Activated T-helper 2 cell treated with anti-CD3 and anti-CD28 coated beads, Interferon-gamma antibody, Interleukin-2, Interleukin-4, amounts not matched to agents 10 μg/mL and 5 μg/mL and 100 μg/mL, durations not matched to agents 14 hours and 24 hours and 36 hours (primary cell): Measurements from ENCODE around the gene ANKDD1A. TPM values are rescaled to one million over a fixed set of nuclear protein-coding genes. Genes with fewer than 3 reads are reported as not detected.

Experiments used
- DNase-seq: peaks from one replicate; pipeline ENCODE4 v3.0.0; 2021; ENCODE audit warnings: low spot score
- H3K27ac Mint-ChIP-seq: one replicate; pipeline ENCODE4 v1.8.0; 2021; ENCODE audit warnings: mixed read lengths
- H3K27me3 Mint-ChIP-seq: one replicate; pipeline ENCODE4 v1.8.0; 2021; ENCODE audit warnings: low read depth, mixed read lengths
- H3K36me3 Mint-ChIP-seq: one replicate; pipeline ENCODE4 v1.8.0; 2021; ENCODE audit warnings: low read depth, mixed read lengths
- H3K4me1 Mint-ChIP-seq: one replicate; pipeline ENCODE4 v1.8.0; 2021; ENCODE audit warnings: low read depth, mixed read lengths
- H3K4me3 Mint-ChIP-seq: one replicate; pipeline ENCODE4 v1.8.0; 2021; ENCODE audit warnings: low read depth, mild to moderate bottlenecking, moderate library complexity, mixed read lengths
- H3K9me3 Mint-ChIP-seq: one replicate; pipeline ENCODE4 v1.8.0; 2021; ENCODE audit warnings: mixed read lengths
- intact Hi-C: fragments of 100-400 bp; cut with micrococcal nuclease; formaldehyde crosslinking; loops from one replicate; pipeline ENCODE4 v1.15.1; 2023
- total RNA-seq: library from RNA; stranded (reverse); gene quantifications from 2 replicates; pipeline ENCODE4 v1.2.3, GENCODE V29; 2022

Gene ANKDD1A
- total RNA-seq, 1 donor from 2014 or later = 2.2 TPM

GRCh38 chr15:64916365-64916764 lies 4.7 kb downstream of the ANKDD1A start:
- Mint-ChIP-seq H3K27me3 (peaks cover 8% of the 10 kb centered on the region), H3K4me3 (no peak overlapping the region), H3K9me3 (no peaks in the 10 kb centered on the region), H3K27ac (no peak overlapping the region), H3K36me3 (no peaks in the 10 kb centered on the region), H3K4me1 (peaks cover 4% of the 10 kb centered on the region)
- DNase-seq = no peak
- intact Hi-C loops = no loop called here

- no peak overlapping the region for H3K27ac Mint-ChIP-seq
- DNase-seq = no peak
- intact Hi-C loops = no loop called here
These were observed 5.5 kb downstream of the ANKDD1A start for GRCh38 chr15:64917211-64917610.

GRCh38 chr15:64919721-64920120 lies 8.0 kb downstream of the ANKDD1A start:
- no peaks in the 10 kb centered on the region for H3K9me3 Mint-ChIP-seq

More at GRCh38 chr15:64917211-64917610, 5.5 kb downstream of the ANKDD1A start:
- Mint-ChIP-seq H3K9me3 (no peaks in the 10 kb centered on the region), H3K4me1 (peaks cover 2% of the 10 kb centered on the region), H3K27me3 (peaks cover 6% of the 10 kb centered on the region), H3K4me3 (no peak overlapping the region), H3K36me3 (no peaks in the 10 kb centered on the region)

GRCh38 chr15:64921711-64922110 lies 10.0 kb downstream of the ANKDD1A start:
- Mint-ChIP-seq H3K4me3 (no peak overlapping the region), H3K27ac (no peak overlapping the region), H3K9me3 (no peaks in the 10 kb centered on the region), H3K36me3 (no peaks in the 10 kb centered on the region), H3K27me3 (peaks cover 4% of the 10 kb centered on the region), H3K4me1 (no peaks in the 10 kb centered on the region)
- DNase-seq = no peak
- intact Hi-C loops = no loop called here

More at GRCh38 chr15:64919721-64920120, 8.0 kb downstream of the ANKDD1A start:
- peaks cover 4% of the 10 kb centered on the region for H3K27me3 Mint-ChIP-seq
- intact Hi-C loops = no loop called here
- DNase-seq = no peak
- no peak overlapping the region for H3K27ac Mint-ChIP-seq
- no peaks in the 10 kb centered on the region for H3K36me3 Mint-ChIP-seq
- no peak overlapping the region for H3K4me3 Mint-ChIP-seq
- peaks cover 2% of the 10 kb centered on the region for H3K4me1 Mint-ChIP-seq

GRCh38 chr15:64923546-64923945 lies 11.8 kb downstream of the ANKDD1A start:
- intact Hi-C loops = no loop called here
- DNase-seq = no peak
- no peaks in the 10 kb centered on the region for H3K36me3 Mint-ChIP-seq
- no peak overlapping the region for H3K4me3 Mint-ChIP-seq
- no peaks in the 10 kb centered on the region for H3K9me3 Mint-ChIP-seq
- no peak overlapping the region for H3K27ac Mint-ChIP-seq
- H3K27me3 Mint-ChIP-seq = peaks cover 4% of the 10 kb centered on the region
- H3K4me1 Mint-ChIP-seq = peaks cover 6% of the 10 kb centered on the region

GRCh38 chr15:64925335-64926330 lies 13.9 kb downstream of the ANKDD1A start:
- intact Hi-C loops = no loop called here
- no peak for DNase-seq
- H3K4me3 Mint-ChIP-seq = no peak overlapping the region
- H3K27ac Mint-ChIP-seq = no peak overlapping the region
- H3K27me3 Mint-ChIP-seq = no peaks in the 10 kb centered on the region
- no peaks in the 10 kb centered on the region for H3K9me3 Mint-ChIP-seq
- peaks cover 6% of the 10 kb centered on the region for H3K4me1 Mint-ChIP-seq
- no peaks in the 10 kb centered on the region for H3K36me3 Mint-ChIP-seq

- intact Hi-C loops = no loop called here
- H3K36me3 Mint-ChIP-seq = no peaks in the 10 kb centered on the region
- peaks cover 8% of the 10 kb centered on the region for H3K4me1 Mint-ChIP-seq
- no peak for DNase-seq
- H3K9me3 Mint-ChIP-seq = no peaks in the 10 kb centered on the region
- no peak overlapping the region for H3K27ac Mint-ChIP-seq
- H3K4me3 Mint-ChIP-seq = no peak overlapping the region
- H3K27me3 Mint-ChIP-seq = no peaks in the 10 kb centered on the region
These were observed 15.0 kb downstream of the ANKDD1A start for GRCh38 chr15:64926661-64927060.

GRCh38 chr15:64928626-64929220 lies 17.0 kb downstream of the ANKDD1A start:
- no peak for DNase-seq
- Mint-ChIP-seq H3K27me3 (no peaks in the 10 kb centered on the region), H3K9me3 (no peaks in the 10 kb centered on the region), H3K4me3 (no peak overlapping the region), H3K4me1 (peaks cover 8% of the 10 kb centered on the region), H3K36me3 (no peaks in the 10 kb centered on the region), H3K27ac (no peak overlapping the region)
- intact Hi-C loops = no loop called here

GRCh38 chr15:64930019-64930652 lies 18.4 kb downstream of the ANKDD1A start:
- no peak overlapping the region for H3K4me3 Mint-ChIP-seq
- peaks cover 8% of the 10 kb centered on the region for H3K4me1 Mint-ChIP-seq
- H3K36me3 Mint-ChIP-seq = no peaks in the 10 kb centered on the region
- H3K27me3 Mint-ChIP-seq = no peaks in the 10 kb centered on the region
- intact Hi-C loops = no loop called here
- DNase-seq = no peak
- no peaks in the 10 kb centered on the region for H3K9me3 Mint-ChIP-seq
- no peak overlapping the region for H3K27ac Mint-ChIP-seq

- no peaks in the 10 kb centered on the region for H3K27me3 Mint-ChIP-seq
- H3K4me1 Mint-ChIP-seq = peaks cover 8% of the 10 kb centered on the region
- H3K27ac Mint-ChIP-seq = no peak overlapping the region
- intact Hi-C loops = no loop called here
- DNase-seq = no peak
- no peaks in the 10 kb centered on the region for H3K9me3 Mint-ChIP-seq
- no peaks in the 10 kb centered on the region for H3K36me3 Mint-ChIP-seq
- no peak overlapping the region for H3K4me3 Mint-ChIP-seq
These were observed 19.2 kb downstream of the ANKDD1A start for GRCh38 chr15:64930778-64931371.

GRCh38 chr15:64931381-64931780 lies 19.7 kb downstream of the ANKDD1A start:
- no peak overlapping the region for H3K4me3 Mint-ChIP-seq
- peaks cover 8% of the 10 kb centered on the region for H3K4me1 Mint-ChIP-seq
- DNase-seq = no peak
- H3K36me3 Mint-ChIP-seq = no peaks in the 10 kb centered on the region
- intact Hi-C loops = no loop called here
- no peak overlapping the region for H3K27ac Mint-ChIP-seq
- no peaks in the 10 kb centered on the region for H3K9me3 Mint-ChIP-seq
- no peaks in the 10 kb centered on the region for H3K27me3 Mint-ChIP-seq

GRCh38 chr15:64934023-64934422 lies 22.3 kb downstream of the ANKDD1A start:
- intact Hi-C loops = no loop called here
- H3K9me3 Mint-ChIP-seq = no peaks in the 10 kb centered on the region
- no peaks in the 10 kb centered on the region for H3K36me3 Mint-ChIP-seq
- peaks cover 7% of the 10 kb centered on the region for H3K4me1 Mint-ChIP-seq
- H3K27ac Mint-ChIP-seq = no peak overlapping the region
- H3K4me3 Mint-ChIP-seq = no peak overlapping the region
- H3K27me3 Mint-ChIP-seq = peaks cover 2% of the 10 kb centered on the region
- DNase-seq = no peak
